Testis (tissue), 2 donors: Measurements from ENCODE around the gene LIPM.

Source experiments
- CTCF ChIP-seq, 3 experiments: fragments of 450-650 bp in 2 of 3; fragments of 200-600 bp in 1 of 3; sonication (generic) in 1 of 3; IDR thresholded peaks; one replicate each; pipeline ENCODE4 v1.5.1; 2016 to 2019; ENCODE audit warnings: antibody characterized with exemption in 3 of 3, mild to moderate bottlenecking in 2 of 3, moderate library complexity in 1 of 3
- POLR2A ChIP-seq: fragments of 450-650 bp; IDR thresholded peaks from one replicate; pipeline ENCODE4 v1.6.1; 2017; ENCODE audit warnings: antibody characterized with exemption, mild to moderate bottlenecking, moderate library complexity

- TF ChIP-seq POLR2A (no peak), CTCF (IDR thresholded peaks at IDR 0.05) (no peak)
Measured at GRCh38 chr10:88783724-88784123, 18.8 kb upstream of the LIPM start.
